Measurements from ENCODE around the gene POLA1.

Gene POLA1

GRCh38 chrX:24902806-24903205 is 209.1 kb downstream of the POLA1 start:
- no peak overlapping the region for H3K9ac ChIP-seq (ENCODE audit: low read depth, low read length, poor library complexity)
- H3K27ac ChIP-seq (replicated peaks; ENCODE audit: low read length), result no peak overlapping the region
- no peaks in the 10 kb centered on the region for H3K79me1 ChIP-seq (ENCODE audit: low read depth, low read length)
- no peak overlapping the region for H4K8ac ChIP-seq (ENCODE audit: low read depth, low read length)
- no peak overlapping the region for H3K4me3 ChIP-seq (ENCODE audit: low read length in 2 of 2)
- no peaks in the 10 kb centered on the region for H3K27me3 ChIP-seq (ENCODE audit: control insufficient read depth in 3 of 3, insufficient read depth in 3 of 3, low read depth in 1 of 3, low read length in 3 of 3)
- H2AK5ac ChIP-seq (ENCODE audit: low read depth, low read length), result no peak overlapping the region
- H3K18ac ChIP-seq (ENCODE audit: low read length), result no peak overlapping the region
- no CpG with 5 or more reads among the region's 5 CpGs for WGBS, 2 donors (ENCODE audit: extremely low coverage in 2 of 2, insufficient read length in 2 of 2, insufficient replicate concordance in 1 of 2)
- H3K36me3 ChIP-seq (replicated peaks in 1 of 2; ENCODE audit: control insufficient read depth in 2 of 2, insufficient read depth in 2 of 2, low read length in 2 of 2), result peaks cover 0 to 14% of the 10 kb centered on the region in 2 donors
- H3K4ac ChIP-seq (ENCODE audit: low read length), result no peak overlapping the region
- H2BK12ac ChIP-seq (ENCODE audit: low read length), result no peak overlapping the region
- H2BK120ac ChIP-seq (ENCODE audit: low read depth, low read length), result no peak overlapping the region
- no peak overlapping the region for H3K23ac ChIP-seq (ENCODE audit: low read depth, low read length, poor library complexity)
- no peak for DNase-seq (ENCODE audit: low spot score)
- H2BK15ac ChIP-seq (ENCODE audit: low read length), result no peak overlapping the region
- peaks cover 0 to 4% of the 10 kb centered on the region in 2 donors for H3K4me1 ChIP-seq (ENCODE audit: control insufficient read depth in 2 of 2, insufficient read depth in 1 of 2, low read depth in 1 of 2, low read length in 2 of 2)
- no peak overlapping the region for H3K4me2 ChIP-seq (ENCODE audit: insufficient read depth, low read length, poor library complexity, severe bottlenecking)
- no peak overlapping the region for H2AFZ ChIP-seq (ENCODE audit: low read length)
- H3K14ac ChIP-seq (ENCODE audit: low read length), result no peak overlapping the region
- H3K9me3 ChIP-seq (replicated peaks in 1 of 2; ENCODE audit: control insufficient read depth in 2 of 2, insufficient read depth in 1 of 2, low read depth in 1 of 2, low read length in 2 of 2), result no peaks in the 10 kb centered on the region
- H2BK5ac ChIP-seq (ENCODE audit: low read length), result no peak overlapping the region
- H4K91ac ChIP-seq (ENCODE audit: low read depth, low read length, poor library complexity), result no peak overlapping the region

GRCh38 chrX:24918715-24919114 is 225.0 kb downstream of the POLA1 start:
- Histone ChIP-seq H3K27ac (replicated peaks; ENCODE audit: low read length) (no peak overlapping the region), H2AK5ac (ENCODE audit: low read depth, low read length) (no peak overlapping the region), H2BK12ac (ENCODE audit: low read length) (no peak overlapping the region), H3K36me3 (replicated peaks in 1 of 2; ENCODE audit: control insufficient read depth in 2 of 2, insufficient read depth in 2 of 2, low read length in 2 of 2) (no peaks in the 10 kb centered on the region), H2BK120ac (ENCODE audit: low read depth, low read length) (no peak overlapping the region), H2BK15ac (ENCODE audit: low read length) (no peak overlapping the region), H4K8ac (ENCODE audit: low read depth, low read length) (no peak overlapping the region), H3K18ac (ENCODE audit: low read length) (no peak overlapping the region), H3K27me3 (ENCODE audit: control insufficient read depth in 3 of 3, insufficient read depth in 3 of 3, low read depth in 1 of 3, low read length in 3 of 3) (no peaks in the 10 kb centered on the region), H3K23ac (ENCODE audit: low read depth, low read length, poor library complexity) (no peak overlapping the region), H4K91ac (ENCODE audit: low read depth, low read length, poor library complexity) (no peak overlapping the region), H3K9ac (ENCODE audit: low read depth, low read length, poor library complexity) (no peak overlapping the region), H3K14ac (ENCODE audit: low read length) (no peak overlapping the region), H3K4me1 (ENCODE audit: control insufficient read depth in 2 of 2, insufficient read depth in 1 of 2, low read depth in 1 of 2, low read length in 2 of 2) (no peaks in the 10 kb centered on the region), H3K79me1 (ENCODE audit: low read depth, low read length) (no peaks in the 10 kb centered on the region), H3K4me2 (ENCODE audit: insufficient read depth, low read length, poor library complexity, severe bottlenecking) (no peak overlapping the region), H3K9me3 (replicated peaks in 1 of 2; ENCODE audit: control insufficient read depth in 2 of 2, insufficient read depth in 1 of 2, low read depth in 1 of 2, low read length in 2 of 2) (no peaks in the 10 kb centered on the region), H2AFZ (ENCODE audit: low read length) (no peak overlapping the region), H3K4me3 (ENCODE audit: low read length in 2 of 2) (no peak overlapping the region), H3K4ac (ENCODE audit: low read length) (no peak overlapping the region), H2BK5ac (ENCODE audit: low read length) (no peak overlapping the region)
- no CpG with 5 or more reads among the region's 3 CpGs for WGBS, 2 donors (ENCODE audit: extremely low coverage in 2 of 2, insufficient read length in 2 of 2, insufficient replicate concordance in 1 of 2)
- no peak for DNase-seq (ENCODE audit: low spot score)

- H3K4ac ChIP-seq (ENCODE audit: low read length), result no peak overlapping the region
- H4K91ac ChIP-seq (ENCODE audit: low read depth, low read length, poor library complexity), result no peak overlapping the region
- no peaks in the 10 kb centered on the region for H3K9me3 ChIP-seq (replicated peaks in 1 of 2; ENCODE audit: control insufficient read depth in 2 of 2, insufficient read depth in 1 of 2, low read depth in 1 of 2, low read length in 2 of 2)
Measured at GRCh38 chrX:24920769-24921168, 227.1 kb downstream of the POLA1 start.

GRCh38 chrX:24925430-24925829 is 231.7 kb downstream of the POLA1 start:
- Histone ChIP-seq H4K91ac (ENCODE audit: low read depth, low read length, poor library complexity) (no peak overlapping the region), H2AFZ (ENCODE audit: low read length) (no peak overlapping the region), H3K4me1 (ENCODE audit: control insufficient read depth in 2 of 2, insufficient read depth in 1 of 2, low read depth in 1 of 2, low read length in 2 of 2) (no peaks in the 10 kb centered on the region), H3K27me3 (ENCODE audit: control insufficient read depth in 3 of 3, insufficient read depth in 3 of 3, low read depth in 1 of 3, low read length in 3 of 3) (no peaks in the 10 kb centered on the region), H3K36me3 (replicated peaks in 1 of 2; ENCODE audit: control insufficient read depth in 2 of 2, insufficient read depth in 2 of 2, low read length in 2 of 2) (peaks cover 0 to 6% of the 10 kb centered on the region in 2 donors), H3K4me3 (ENCODE audit: low read length in 2 of 2) (no peak overlapping the region), H3K9ac (ENCODE audit: low read depth, low read length, poor library complexity) (no peak overlapping the region), H2BK12ac (ENCODE audit: low read length) (no peak overlapping the region), H2BK120ac (ENCODE audit: low read depth, low read length) (no peak overlapping the region), H3K27ac (replicated peaks; ENCODE audit: low read length) (no peak overlapping the region), H3K18ac (ENCODE audit: low read length) (no peak overlapping the region), H2BK5ac (ENCODE audit: low read length) (no peak overlapping the region), H2AK5ac (ENCODE audit: low read depth, low read length) (no peak overlapping the region), H2BK15ac (ENCODE audit: low read length) (no peak overlapping the region), H3K9me3 (replicated peaks in 1 of 2; ENCODE audit: control insufficient read depth in 2 of 2, insufficient read depth in 1 of 2, low read depth in 1 of 2, low read length in 2 of 2) (no peaks in the 10 kb centered on the region), H3K23ac (ENCODE audit: low read depth, low read length, poor library complexity) (no peak overlapping the region), H3K79me1 (ENCODE audit: low read depth, low read length) (no peaks in the 10 kb centered on the region), H3K14ac (ENCODE audit: low read length) (no peak overlapping the region), H3K4ac (ENCODE audit: low read length) (no peak overlapping the region), H3K4me2 (ENCODE audit: insufficient read depth, low read length, poor library complexity, severe bottlenecking) (no peak overlapping the region), H4K8ac (ENCODE audit: low read depth, low read length) (no peak overlapping the region)
- no peak for DNase-seq (ENCODE audit: low spot score)
- WGBS, 2 donors (ENCODE audit: extremely low coverage in 2 of 2, insufficient read length in 2 of 2, insufficient replicate concordance in 1 of 2), result no CpG with 5 or more reads among the region's 2 CpGs

More at GRCh38 chrX:24920769-24921168, 227.1 kb downstream of the POLA1 start:
- WGBS, 2 donors (ENCODE audit: extremely low coverage in 2 of 2, insufficient read length in 2 of 2, insufficient replicate concordance in 1 of 2), result no CpG with 5 or more reads among the region's 3 CpGs
- Histone ChIP-seq H3K36me3 (replicated peaks in 1 of 2; ENCODE audit: control insufficient read depth in 2 of 2, insufficient read depth in 2 of 2, low read length in 2 of 2) (peaks cover 0 to 6% of the 10 kb centered on the region in 2 donors), H3K4me2 (ENCODE audit: insufficient read depth, low read length, poor library complexity, severe bottlenecking) (no peak overlapping the region), H3K23ac (ENCODE audit: low read depth, low read length, poor library complexity) (no peak overlapping the region), H2AFZ (ENCODE audit: low read length) (no peak overlapping the region), H2BK5ac (ENCODE audit: low read length) (no peak overlapping the region), H3K27ac (replicated peaks; ENCODE audit: low read length) (no peak overlapping the region), H3K18ac (ENCODE audit: low read length) (no peak overlapping the region), H2BK12ac (ENCODE audit: low read length) (no peak overlapping the region), H4K8ac (ENCODE audit: low read depth, low read length) (no peak overlapping the region), H2BK15ac (ENCODE audit: low read length) (no peak overlapping the region), H2AK5ac (ENCODE audit: low read depth, low read length) (no peak overlapping the region), H3K79me1 (ENCODE audit: low read depth, low read length) (no peaks in the 10 kb centered on the region), H3K4me3 (ENCODE audit: low read length in 2 of 2) (no peak overlapping the region), H3K9ac (ENCODE audit: low read depth, low read length, poor library complexity) (no peak overlapping the region), H3K14ac (ENCODE audit: low read length) (no peak overlapping the region), H2BK120ac (ENCODE audit: low read depth, low read length) (no peak overlapping the region), H3K27me3 (ENCODE audit: control insufficient read depth in 3 of 3, insufficient read depth in 3 of 3, low read depth in 1 of 3, low read length in 3 of 3) (no peaks in the 10 kb centered on the region), H3K4me1 (ENCODE audit: control insufficient read depth in 2 of 2, insufficient read depth in 1 of 2, low read depth in 1 of 2, low read length in 2 of 2) (no peaks in the 10 kb centered on the region)
- DNase-seq (ENCODE audit: low spot score), result no peak

Data from neuronal stem cell (in vitro differentiated cells).